GM13976 (cell line): ENCODE results near the gene ARSG.
"Not testable (repeated sequence)": the region's sequence is repeated elsewhere in the genome, so short reads cannot be mapped to it uniquely, and the experiment has no call there.

Source experiments
- DNase-seq: peaks from one replicate; pipeline ENCODE4 v3.0.0; 2012; ENCODE audit warnings: low spot score
- in situ Hi-C: fragments of 300-500 bp; cut with MboI; formaldehyde crosslinking; loops from one replicate; pipeline ENCODE4 v1.12.0; 2022; ENCODE audit warnings: low sequenced_read_pairs, mixed read lengths, inconsistent platforms; ENCODE audit not compliant: unreplicated experiment
- TF ChIP-seq, protein P1 (sequence below): IDR thresholded peaks from 2 replicates; pipeline ENCODE4 v1.5.1; 2012; ENCODE audit warnings: borderline replicate concordance, mild to moderate bottlenecking; ENCODE audit not compliant: insufficient read depth; ENCODE audit errors: extremely low read depth, missing control alignments, control extremely low read depth

Gene ARSG

GRCh38 chr17:68306819-68307218 lies 15.5 kb downstream of the ARSG start:
- in situ Hi-C loops = no loop called here
- TF ChIP-seq, protein P1, sequence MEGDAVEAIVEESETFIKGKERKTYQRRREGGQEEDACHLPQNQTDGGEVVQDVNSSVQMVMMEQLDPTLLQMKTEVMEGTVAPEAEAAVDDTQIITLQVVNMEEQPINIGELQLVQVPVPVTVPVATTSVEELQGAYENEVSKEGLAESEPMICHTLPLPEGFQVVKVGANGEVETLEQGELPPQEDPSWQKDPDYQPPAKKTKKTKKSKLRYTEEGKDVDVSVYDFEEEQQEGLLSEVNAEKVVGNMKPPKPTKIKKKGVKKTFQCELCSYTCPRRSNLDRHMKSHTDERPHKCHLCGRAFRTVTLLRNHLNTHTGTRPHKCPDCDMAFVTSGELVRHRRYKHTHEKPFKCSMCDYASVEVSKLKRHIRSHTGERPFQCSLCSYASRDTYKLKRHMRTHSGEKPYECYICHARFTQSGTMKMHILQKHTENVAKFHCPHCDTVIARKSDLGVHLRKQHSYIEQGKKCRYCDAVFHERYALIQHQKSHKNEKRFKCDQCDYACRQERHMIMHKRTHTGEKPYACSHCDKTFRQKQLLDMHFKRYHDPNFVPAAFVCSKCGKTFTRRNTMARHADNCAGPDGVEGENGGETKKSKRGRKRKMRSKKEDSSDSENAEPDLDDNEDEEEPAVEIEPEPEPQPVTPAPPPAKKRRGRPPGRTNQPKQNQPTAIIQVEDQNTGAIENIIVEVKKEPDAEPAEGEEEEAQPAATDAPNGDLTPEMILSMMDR = no peak
- DNase-seq = no peak

- DNase-seq = no peak
- in situ Hi-C loops = no loop called here
- TF ChIP-seq, protein P1 = no peak
These were observed 16.1 kb downstream of the ARSG start for GRCh38 chr17:68307443-68307842.

- DNase-seq, in situ Hi-C loops: not testable (repeated sequence)
These were observed 17.2 kb downstream of the ARSG start for GRCh38 chr17:68308486-68308885.

- in situ Hi-C loops = not testable (repeated sequence)
These were observed 17.9 kb downstream of the ARSG start for GRCh38 chr17:68309066-68309670.

DNA sequence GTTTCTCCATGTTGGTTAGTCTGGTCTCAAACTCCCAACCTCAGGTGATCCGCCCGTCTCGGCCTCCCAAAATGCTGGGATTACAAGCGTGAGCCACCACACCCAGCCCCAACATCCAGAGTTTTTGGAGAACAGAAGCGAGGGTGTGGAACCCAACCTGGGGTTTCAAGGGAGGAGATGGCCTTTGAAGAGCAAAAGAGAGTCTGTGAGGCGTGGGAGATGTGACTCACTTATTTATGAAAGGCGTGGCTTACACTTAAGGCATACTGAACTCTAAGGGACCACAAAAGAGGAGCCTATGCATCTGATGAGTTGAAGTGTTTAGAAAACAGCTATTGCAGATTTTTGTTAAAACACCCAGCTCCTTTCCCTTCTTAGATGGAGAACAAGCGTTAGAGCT lies 18.9 kb downstream of the ARSG start:
- DNase-seq = no peak
- in situ Hi-C loops = no loop called here
- TF ChIP-seq, protein P1 = no peak

More at GRCh38 chr17:68309066-68309670, 17.9 kb downstream of the ARSG start:
- DNase-seq = not testable (repeated sequence)

GRCh38 chr17:68314916-68315535 lies 23.7 kb downstream of the ARSG start:
- in situ Hi-C loops = no loop called here
- no peak for DNase-seq
- TF ChIP-seq, protein P1 = no peak

DNA sequence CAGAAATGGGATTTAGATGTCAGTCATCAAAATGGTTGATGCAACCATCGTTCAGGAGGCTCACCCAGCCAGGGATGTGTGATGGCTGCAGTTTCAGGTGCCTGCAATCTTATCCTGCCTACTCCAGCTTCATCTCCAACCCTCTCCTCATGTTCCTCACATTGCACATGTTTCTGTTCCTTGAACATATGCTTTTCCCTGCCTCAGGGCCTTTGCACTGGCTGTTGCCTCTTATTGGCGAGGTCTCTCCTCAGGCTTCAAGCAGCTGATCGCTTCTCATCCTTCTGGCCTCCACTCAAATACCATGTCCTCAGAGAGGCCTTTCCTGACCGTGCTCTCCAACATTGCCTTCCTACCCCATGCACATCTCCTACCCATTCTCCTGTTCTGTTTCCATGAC lies 24.6 kb downstream of the ARSG start:
- TF ChIP-seq, protein P1 = no peak
- DNase-seq = no peak
- in situ Hi-C loops = no loop called here
